ENCODE measurements around the gene TPCN2.

The TPCN2 gene

DNA sequence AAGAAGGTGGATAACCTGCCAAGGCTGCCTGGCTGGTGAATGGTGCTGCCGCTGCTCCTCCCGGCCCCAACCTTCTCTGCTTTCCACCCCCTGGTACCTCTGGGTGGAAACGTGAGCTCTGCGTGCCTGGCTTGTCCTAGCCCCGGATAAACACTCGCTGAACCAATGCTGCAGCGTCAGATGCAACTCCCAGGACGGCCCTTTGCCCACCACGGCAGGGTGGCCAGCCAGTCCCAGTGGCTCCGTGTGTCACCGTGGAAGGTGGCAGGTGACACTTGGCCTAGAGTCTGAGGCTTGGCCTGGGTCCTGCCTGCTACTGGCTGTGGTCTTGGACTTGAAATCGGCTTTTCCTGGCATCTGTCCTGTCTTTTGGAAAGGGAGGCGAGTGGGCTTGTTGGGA lies 47.7 kb downstream of the TPCN2 start:
- H3K27ac ChIP-seq (ENCODE audit: low read depth, low read length): no peak overlapping the region

GRCh38 chr11:69097263-69097662 lies 48.5 kb downstream of the TPCN2 start:
- Histone ChIP-seq H3K27me3 (ENCODE audit: low read length) (no peaks in the 10 kb centered on the region), H2AFZ (ENCODE audit: low read depth, low read length, severe bottlenecking) (no peak overlapping the region), H3K27ac (ENCODE audit: low read depth, low read length) (no peak overlapping the region), H3K79me2 (ENCODE audit: insufficient read depth, low read length) (no peaks in the 10 kb centered on the region), H4K20me1 (ENCODE audit: low read depth, low read length) (no peaks in the 10 kb centered on the region), H3K36me3 (ENCODE audit: low read length) (no peaks in the 10 kb centered on the region), H3K9ac (ENCODE audit: low read length) (no peak overlapping the region), H3K9me3 (ENCODE audit: insufficient read depth, low read length) (no peaks in the 10 kb centered on the region), H3K4me2 (ENCODE audit: low read depth, low read length, poor library complexity, severe bottlenecking) (no peak overlapping the region), H3F3A (ENCODE audit: insufficient read depth) (no peaks in the 10 kb centered on the region), H3K4me3 (ENCODE audit: insufficient read depth, low read length, poor library complexity, severe bottlenecking) (no peak overlapping the region), H3K9me2 (replicated peaks; ENCODE audit: insufficient read depth, low read length) (no peaks in the 10 kb centered on the region)
- TF ChIP-seq CTCF (IDR thresholded peaks at IDR 0.05; ENCODE audit: insufficient read depth, low read length, poor library complexity, severe bottlenecking): no peak
- no peak for TF ChIP-seq EZH2phosphoT487 (conservative IDR thresholded peaks at IDR 0.05; ENCODE audit: low read length)

More for the DNA sequence above, 47.7 kb downstream of the TPCN2 start:
- Histone ChIP-seq H3K4me2 (ENCODE audit: low read depth, low read length, poor library complexity, severe bottlenecking) (no peak overlapping the region), H3F3A (ENCODE audit: insufficient read depth) (no peaks in the 10 kb centered on the region), H3K9ac (ENCODE audit: low read length) (no peak overlapping the region), H3K9me2 (replicated peaks; ENCODE audit: insufficient read depth, low read length) (no peaks in the 10 kb centered on the region), H3K79me2 (ENCODE audit: insufficient read depth, low read length) (no peaks in the 10 kb centered on the region), H2AFZ (ENCODE audit: low read depth, low read length, severe bottlenecking) (no peak overlapping the region), H3K36me3 (ENCODE audit: low read length) (no peaks in the 10 kb centered on the region), H4K20me1 (ENCODE audit: low read depth, low read length) (no peaks in the 10 kb centered on the region), H3K27me3 (ENCODE audit: low read length) (no peaks in the 10 kb centered on the region), H3K9me3 (ENCODE audit: insufficient read depth, low read length) (no peaks in the 10 kb centered on the region), H3K4me3 (ENCODE audit: insufficient read depth, low read length, poor library complexity, severe bottlenecking) (no peak overlapping the region)
- TF ChIP-seq CTCF (IDR thresholded peaks at IDR 0.05; ENCODE audit: insufficient read depth, low read length, poor library complexity, severe bottlenecking) (no peak), EZH2phosphoT487 (conservative IDR thresholded peaks at IDR 0.05; ENCODE audit: low read length) (no peak)

GRCh38 chr11:69099180-69099579 lies 50.4 kb downstream of the TPCN2 start:
- Histone ChIP-seq H3K9me3 (ENCODE audit: insufficient read depth, low read length) (no peaks in the 10 kb centered on the region), H3K36me3 (ENCODE audit: low read length) (no peaks in the 10 kb centered on the region), H3K79me2 (ENCODE audit: insufficient read depth, low read length) (no peaks in the 10 kb centered on the region), H3K4me3 (ENCODE audit: insufficient read depth, low read length, poor library complexity, severe bottlenecking) (no peak overlapping the region), H3K27me3 (ENCODE audit: low read length) (no peaks in the 10 kb centered on the region), H3K9ac (ENCODE audit: low read length) (no peak overlapping the region), H4K20me1 (ENCODE audit: low read depth, low read length) (no peaks in the 10 kb centered on the region), H3F3A (ENCODE audit: insufficient read depth) (no peaks in the 10 kb centered on the region), H2AFZ (ENCODE audit: low read depth, low read length, severe bottlenecking) (no peak overlapping the region), H3K9me2 (replicated peaks; ENCODE audit: insufficient read depth, low read length) (no peaks in the 10 kb centered on the region), H3K27ac (ENCODE audit: low read depth, low read length) (no peak overlapping the region), H3K4me2 (ENCODE audit: low read depth, low read length, poor library complexity, severe bottlenecking) (no peak overlapping the region)
- TF ChIP-seq EZH2phosphoT487 (conservative IDR thresholded peaks at IDR 0.05; ENCODE audit: low read length) (no peak), CTCF (IDR thresholded peaks at IDR 0.05; ENCODE audit: insufficient read depth, low read length, poor library complexity, severe bottlenecking) (no peak)

Data from SU-DHL-6 (cell line).